Measurements from ENCODE around the gene FLT3LG.

GRCh38 chr19:49497789-49498103, 23.7 kb downstream of the FLT3LG start:
- TF ChIP-seq POLR2A (IDR thresholded peaks at IDR 0.05) (no peak), CTCF (IDR thresholded peaks at IDR 0.05) (no peak)

Measured in prostate gland (tissue), 2 donors.